ENCODE data around the gene GOLGA6A. TPM values are rescaled to one million over a fixed set of nuclear protein-coding genes. Genes with fewer than 3 reads are reported as not detected.
"Not testable (repeated sequence)": the region's sequence is repeated elsewhere in the genome, so short reads cannot be mapped to it uniquely, and the experiment has no call there.

GOLGA6A gene
- total and polyA plus RNA-seq, 5 donors = not detected

- DNase-seq = peak in 1 of 3 donors; percentile 65
- intact Hi-C loops (cut with DNase I) = loop anchor here in 2 of 4 donors (5.0 to 10.0 kb wide), 3 partner anchors 72 to 272 kb away; no protein-coding TSS in a partner anchor
- 92% methylated on average over 42 of the region's 42 CpGs for WGBS
- not testable (repeated sequence) for H3K9me3 ChIP-seq (ENCODE audit: control insufficient read depth, low read length); ATAC-seq; H3K4me1 ChIP-seq (ENCODE audit: control insufficient read depth, insufficient read depth, low read length); H3K4me3 ChIP-seq (ENCODE audit: low read length); H3K27ac ChIP-seq (ENCODE audit: low read length); H3K27me3 ChIP-seq (ENCODE audit: control insufficient read depth, insufficient read depth)
Measured at GRCh38 chr15:74052271-74053260, 29.8 kb downstream of the GOLGA6A start.

- Histone ChIP-seq H3K9me3 (ENCODE audit: control insufficient read depth, low read length) (no peaks in the 10 kb centered on the region), H3K4me3 (ENCODE audit: low read length) (no peak overlapping the region), H3K4me1 (ENCODE audit: control insufficient read depth, insufficient read depth, low read length) (peaks cover 4% of the 10 kb centered on the region), H3K27ac (ENCODE audit: low read length) (peak overlapping the region; percentile 69), H3K27me3 (ENCODE audit: control insufficient read depth, insufficient read depth) (no peaks in the 10 kb centered on the region)
- ATAC-seq (peak; percentile 8 to 9), DNase-seq (peak in 1 of 3 donors; percentile 41)
- WGBS = 75% methylated on average over 8 of the region's 8 CpGs
- intact Hi-C loops (cut with DNase I) = loop anchor here in 2 of 4 donors (5.0 to 10.0 kb wide), 3 partner anchors 74 to 274 kb away; no protein-coding TSS in a partner anchor
Measured at GRCh38 chr15:74050556-74051234, 31.7 kb downstream of the GOLGA6A start.

- no peak for DNase-seq
- intact Hi-C loops (cut with DNase I) = loop anchor here in 2 of 4 donors (5.0 to 10.0 kb wide), 3 partner anchors 75 to 275 kb away; no protein-coding TSS in a partner anchor
- no peak overlapping the region for H3K27ac ChIP-seq (ENCODE audit: low read length)
- H3K4me1 ChIP-seq (ENCODE audit: control insufficient read depth, insufficient read depth, low read length) = peaks cover 4% of the 10 kb centered on the region
- 91% methylated on average over 5 of the region's 5 CpGs for WGBS
- H3K4me3 ChIP-seq (ENCODE audit: low read length) = no peak overlapping the region
- H3K27me3 ChIP-seq (ENCODE audit: control insufficient read depth, insufficient read depth) = no peaks in the 10 kb centered on the region
- no peaks in the 10 kb centered on the region for H3K9me3 ChIP-seq (ENCODE audit: control insufficient read depth, low read length)
- ATAC-seq = no peak
Measured at GRCh38 chr15:74050127-74050526, 32.2 kb downstream of the GOLGA6A start.

GRCh38 chr15:74046275-74046674 is 36.1 kb downstream of the GOLGA6A start:
- DNase-seq = peak in 1 of 3 donors; percentile 28
- Histone ChIP-seq H3K9me3 (ENCODE audit: control insufficient read depth, low read length) (no peaks in the 10 kb centered on the region), H3K4me3 (ENCODE audit: low read length) (no peak overlapping the region), H3K27me3 (ENCODE audit: control insufficient read depth, insufficient read depth) (no peaks in the 10 kb centered on the region), H3K27ac (ENCODE audit: low read length) (no peak overlapping the region), H3K4me1 (ENCODE audit: control insufficient read depth, insufficient read depth, low read length) (peaks cover 6% of the 10 kb centered on the region)
- intact Hi-C loops (cut with DNase I) = no loop called here
- 68% methylated on average over 7 of the region's 7 CpGs for WGBS
- ATAC-seq = no peak

GRCh38 chr15:74045636-74046274 is 36.6 kb downstream of the GOLGA6A start:
- peaks cover 6% of the 10 kb centered on the region for H3K4me1 ChIP-seq (ENCODE audit: control insufficient read depth, insufficient read depth, low read length)

GRCh38 chr15:74045184-74045583 is 37.2 kb downstream of the GOLGA6A start:
- DNase-seq (peak in 1 of 3 donors; percentile 39), ATAC-seq (no peak)
- intact Hi-C loops (cut with DNase I) = no loop called here
- Histone ChIP-seq H3K9me3 (ENCODE audit: control insufficient read depth, low read length) (no peaks in the 10 kb centered on the region), H3K27ac (ENCODE audit: low read length) (no peak overlapping the region), H3K4me1 (ENCODE audit: control insufficient read depth, insufficient read depth, low read length) (peaks cover 8% of the 10 kb centered on the region), H3K4me3 (ENCODE audit: low read length) (no peak overlapping the region), H3K27me3 (ENCODE audit: control insufficient read depth, insufficient read depth) (no peaks in the 10 kb centered on the region)

More at GRCh38 chr15:74045636-74046274, 36.6 kb downstream of the GOLGA6A start:
- 80% methylated on average over 7 of the region's 7 CpGs for WGBS
- Histone ChIP-seq H3K9me3 (ENCODE audit: control insufficient read depth, low read length) (no peaks in the 10 kb centered on the region), H3K27me3 (ENCODE audit: control insufficient read depth, insufficient read depth) (no peaks in the 10 kb centered on the region), H3K27ac (ENCODE audit: low read length) (no peak overlapping the region), H3K4me3 (ENCODE audit: low read length) (no peak overlapping the region)
- DNase-seq (no peak), ATAC-seq (no peak)
- intact Hi-C loops (cut with DNase I) = no loop called here

- no peak overlapping the region for H3K4me3 ChIP-seq (ENCODE audit: low read length)
Measured at GRCh38 chr15:74044267-74045110, 37.9 kb downstream of the GOLGA6A start.

GRCh38 chr15:74043425-74044266 is 38.7 kb downstream of the GOLGA6A start:
- Histone ChIP-seq H3K27ac (ENCODE audit: low read length) (peak overlapping the region; percentile 50), H3K27me3 (ENCODE audit: control insufficient read depth, insufficient read depth) (no peaks in the 10 kb centered on the region), H3K4me3 (ENCODE audit: low read length) (no peak overlapping the region), H3K4me1 (ENCODE audit: control insufficient read depth, insufficient read depth, low read length) (peaks cover 17% of the 10 kb centered on the region), H3K9me3 (ENCODE audit: control insufficient read depth, low read length) (no peaks in the 10 kb centered on the region)
- intact Hi-C loops (cut with DNase I) = loop anchor here in 2 of 4 donors (5.0 kb wide), 2 partner anchors 51 to 71 kb away; partner anchors contain the start of genes PML (in 1 of the 2) and STOML1 (in 1 of the 2)
- 62% methylated on average over 7 of the region's 7 CpGs for WGBS
- no peak for ATAC-seq
- peak in 1 of 3 donors; percentile 36 for DNase-seq

More at GRCh38 chr15:74044267-74045110, 37.9 kb downstream of the GOLGA6A start:
- peak; percentile 73 to 88 (median 86) for DNase-seq
- Histone ChIP-seq H3K27me3 (ENCODE audit: control insufficient read depth, insufficient read depth) (no peaks in the 10 kb centered on the region), H3K27ac (ENCODE audit: low read length) (peak overlapping the region; percentile 50), H3K4me1 (ENCODE audit: control insufficient read depth, insufficient read depth, low read length) (peaks cover 11% of the 10 kb centered on the region), H3K9me3 (ENCODE audit: control insufficient read depth, low read length) (no peaks in the 10 kb centered on the region)
- intact Hi-C loops (cut with DNase I) = loop anchor here in 2 of 4 donors (5.0 kb wide), 2 partner anchors 52 to 72 kb away; partner anchors contain the start of genes PML (in 1 of the 2) and STOML1 (in 1 of the 2)
- 74% methylated on average over 31 of the region's 31 CpGs for WGBS
- peak; percentile 38 to 56 for ATAC-seq

All from right cardiac atrium (tissue), 5 donors.